ENCODE data around the gene SLC22A23. TPM values are rescaled to one million over a fixed set of nuclear protein-coding genes. Genes with fewer than 3 reads are reported as not detected.

Gene SLC22A23
- polyA plus RNA-seq, 1 donor (not counting 4 experiments of a cell fraction or from before 2014, with no cell fraction given), result 4.3 TPM

GRCh38 chr6:3285049-3285639 lies 171.7 kb downstream of the SLC22A23 start:
- H3K4me3 ChIP-seq (ENCODE audit: control insufficient read depth in 2 of 3, extremely low read depth in 1 of 3, insufficient read depth in 2 of 3, low read depth in 1 of 3, low read length in 3 of 3), result no peak overlapping the region
- TF ChIP-seq EZH2 (IDR thresholded peaks at IDR 0.05; ENCODE audit: low read length), result no peak
- no peak for TF ChIP-seq CTCF (optimal IDR thresholded peaks at IDR 0.05 in 1 of 3, IDR thresholded peaks at IDR 0.05 in 1 of 3, conservative IDR thresholded peaks at IDR 0.05 in 1 of 3; ENCODE audit: extremely low read depth in 1 of 3, insufficient read depth in 2 of 3, low read length in 3 of 3)
- no peaks in the 10 kb centered on the region for H3K9me3 ChIP-seq (ENCODE audit: control insufficient read depth, low read depth, low read length)
- dilution Hi-C loops (cut with MboI; ENCODE audit: extremely low pct_ligation_motif_present, low sequenced_read_pairs), result no loop called here
- peaks cover 4% of the 10 kb centered on the region for H4K20me1 ChIP-seq (ENCODE audit: control insufficient read depth, extremely low read depth, insufficient read depth, low read length)
- H3K4me1 ChIP-seq (ENCODE audit: control insufficient read depth, extremely low read depth, insufficient read depth, low read length), result peaks cover 12% of the 10 kb centered on the region
- H3K9me1 ChIP-seq (ENCODE audit: control insufficient read depth, extremely low read depth, insufficient read depth, low read length), result no peaks in the 10 kb centered on the region
- H2AFZ ChIP-seq (ENCODE audit: control insufficient read depth, low read length), result no peak overlapping the region
- H3K4me2 ChIP-seq (ENCODE audit: control insufficient read depth, extremely low read depth, insufficient read depth, low read depth, low read length), result no peak overlapping the region
- no peaks in the 10 kb centered on the region for H3K27me3 ChIP-seq (ENCODE audit: control insufficient read depth, extremely low read depth, insufficient read depth, low read length)
- DNase-seq (ENCODE audit: low read depth, low spot score) (no peak), FAIRE-seq (no peak)
- H3K79me2 ChIP-seq (ENCODE audit: control insufficient read depth, insufficient read depth, low read length), result no peaks in the 10 kb centered on the region
- no peak overlapping the region for H3K9ac ChIP-seq (ENCODE audit: control insufficient read depth, extremely low read depth, insufficient read depth, low read length)
- H3K36me3 ChIP-seq (ENCODE audit: control insufficient read depth in 2 of 2, extremely low read depth in 1 of 2, insufficient read depth in 2 of 2, low read length in 2 of 2), result peaks cover 0 to 10% of the 10 kb centered on the region in 2 experiments
- H3K27ac ChIP-seq (ENCODE audit: control insufficient read depth, insufficient read depth, low read length), result no peak overlapping the region

GRCh38 chr6:3284436-3284876 lies 172.4 kb downstream of the SLC22A23 start:
- Histone ChIP-seq H4K20me1 (ENCODE audit: control insufficient read depth, extremely low read depth, insufficient read depth, low read length) (peaks cover 4% of the 10 kb centered on the region), H3K27me3 (ENCODE audit: control insufficient read depth, extremely low read depth, insufficient read depth, low read length) (no peaks in the 10 kb centered on the region), H3K9me3 (ENCODE audit: control insufficient read depth, low read depth, low read length) (no peaks in the 10 kb centered on the region), H3K4me3 (ENCODE audit: control insufficient read depth in 2 of 3, extremely low read depth in 1 of 3, insufficient read depth in 2 of 3, low read depth in 1 of 3, low read length in 3 of 3) (no peak overlapping the region), H3K9ac (ENCODE audit: control insufficient read depth, extremely low read depth, insufficient read depth, low read length) (no peak overlapping the region), H2AFZ (ENCODE audit: control insufficient read depth, low read length) (no peak overlapping the region), H3K36me3 (ENCODE audit: control insufficient read depth in 2 of 2, extremely low read depth in 1 of 2, insufficient read depth in 2 of 2, low read length in 2 of 2) (peaks cover 0 to 10% of the 10 kb centered on the region in 2 experiments), H3K27ac (ENCODE audit: control insufficient read depth, insufficient read depth, low read length) (no peak overlapping the region), H3K9me1 (ENCODE audit: control insufficient read depth, extremely low read depth, insufficient read depth, low read length) (no peaks in the 10 kb centered on the region), H3K4me1 (ENCODE audit: control insufficient read depth, extremely low read depth, insufficient read depth, low read length) (peaks cover 12% of the 10 kb centered on the region), H3K79me2 (ENCODE audit: control insufficient read depth, insufficient read depth, low read length) (no peaks in the 10 kb centered on the region), H3K4me2 (ENCODE audit: control insufficient read depth, extremely low read depth, insufficient read depth, low read depth, low read length) (no peak overlapping the region)
- no peak for TF ChIP-seq CTCF (optimal IDR thresholded peaks at IDR 0.05 in 1 of 3, IDR thresholded peaks at IDR 0.05 in 1 of 3, conservative IDR thresholded peaks at IDR 0.05 in 1 of 3; ENCODE audit: extremely low read depth in 1 of 3, insufficient read depth in 2 of 3, low read length in 3 of 3)
- no peak for TF ChIP-seq EZH2 (IDR thresholded peaks at IDR 0.05; ENCODE audit: low read length)
- dilution Hi-C loops (cut with MboI; ENCODE audit: extremely low pct_ligation_motif_present, low sequenced_read_pairs), result no loop called here
- DNase-seq (ENCODE audit: low read depth, low spot score) (no peak), FAIRE-seq (no peak)

Measured in keratinocyte (primary cell).